NCI-H345 treated with DMSO at 0.1 percent for 48 hours (cell line): Measurements from ENCODE around the gene SORT1.

Experiments
- DNase-seq: peaks from one replicate; lab custom pipeline; 2025; ENCODE audit not compliant: unreplicated experiment; lab: John Stamatoyannopoulos, UW

Gene SORT1

DNA sequence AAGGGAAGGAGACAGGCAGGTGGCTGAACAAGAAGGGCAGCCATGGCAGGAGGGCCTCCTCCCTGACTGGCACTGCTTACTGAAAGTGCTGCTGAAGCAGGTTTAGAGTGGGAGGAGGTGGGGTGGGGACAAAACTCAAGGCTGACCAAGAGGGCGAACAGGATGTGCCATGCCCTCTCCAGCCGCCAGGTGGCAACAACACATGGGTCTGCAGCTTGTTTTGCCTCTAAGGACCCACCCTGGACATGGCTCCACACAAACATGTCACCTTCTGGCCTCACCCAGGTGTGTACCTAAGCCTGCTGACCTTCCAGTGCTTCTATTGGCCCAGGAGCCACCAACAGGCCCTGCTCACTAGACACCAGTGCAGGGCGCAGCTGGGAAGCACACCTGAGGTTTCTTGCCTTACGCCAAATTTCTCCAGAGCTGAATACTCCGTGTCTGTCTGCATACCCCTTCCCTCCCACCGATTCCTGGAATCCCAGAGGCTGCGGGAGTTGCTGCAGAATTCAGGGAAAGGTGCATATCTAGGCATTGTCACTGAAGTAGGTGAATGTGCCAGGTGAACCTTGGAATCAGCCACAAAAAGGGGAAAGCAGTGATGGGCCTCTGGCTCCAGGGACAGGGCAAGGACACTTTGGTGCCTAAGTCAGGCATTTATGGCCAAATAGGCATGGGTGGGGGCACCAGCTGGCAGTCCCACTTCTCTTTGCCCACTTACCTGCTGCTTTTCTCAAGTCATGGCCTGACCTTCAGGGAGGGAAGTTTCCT lies 120.1 kb downstream of the SORT1 start:
- DNase-seq = peak; percentile 30

DNA sequence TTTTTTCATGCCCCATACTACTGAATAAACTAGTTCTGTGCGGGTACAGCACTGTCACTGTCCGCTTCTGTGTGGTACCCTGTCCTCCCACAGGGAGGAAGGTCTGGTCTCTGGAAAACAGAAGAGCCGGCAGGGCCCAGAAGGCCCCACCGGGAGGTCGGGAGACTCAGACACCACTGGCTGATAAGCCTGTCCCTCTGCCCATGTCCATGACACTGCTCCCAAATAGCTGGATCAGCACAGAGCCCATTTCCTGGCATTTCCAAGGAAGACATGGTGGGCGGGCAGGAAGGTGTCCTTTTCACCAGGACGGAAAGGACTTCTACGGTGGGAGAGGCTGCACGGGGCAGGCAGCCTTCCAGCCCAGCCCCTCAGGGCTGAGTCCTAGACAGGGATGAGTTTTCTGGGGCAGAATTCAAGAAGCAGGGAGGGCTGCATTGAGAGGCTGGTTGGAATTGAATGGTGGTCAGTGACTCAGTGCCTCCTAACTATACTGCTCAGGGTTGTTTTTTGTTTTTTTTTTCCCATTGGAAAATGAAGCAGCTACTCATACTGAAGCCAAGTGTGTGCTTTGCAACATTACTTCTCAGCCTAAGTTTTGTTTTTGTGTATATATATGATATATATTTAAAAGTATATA lies 121.9 kb downstream of the SORT1 start:
- DNase-seq = no peak

DNA sequence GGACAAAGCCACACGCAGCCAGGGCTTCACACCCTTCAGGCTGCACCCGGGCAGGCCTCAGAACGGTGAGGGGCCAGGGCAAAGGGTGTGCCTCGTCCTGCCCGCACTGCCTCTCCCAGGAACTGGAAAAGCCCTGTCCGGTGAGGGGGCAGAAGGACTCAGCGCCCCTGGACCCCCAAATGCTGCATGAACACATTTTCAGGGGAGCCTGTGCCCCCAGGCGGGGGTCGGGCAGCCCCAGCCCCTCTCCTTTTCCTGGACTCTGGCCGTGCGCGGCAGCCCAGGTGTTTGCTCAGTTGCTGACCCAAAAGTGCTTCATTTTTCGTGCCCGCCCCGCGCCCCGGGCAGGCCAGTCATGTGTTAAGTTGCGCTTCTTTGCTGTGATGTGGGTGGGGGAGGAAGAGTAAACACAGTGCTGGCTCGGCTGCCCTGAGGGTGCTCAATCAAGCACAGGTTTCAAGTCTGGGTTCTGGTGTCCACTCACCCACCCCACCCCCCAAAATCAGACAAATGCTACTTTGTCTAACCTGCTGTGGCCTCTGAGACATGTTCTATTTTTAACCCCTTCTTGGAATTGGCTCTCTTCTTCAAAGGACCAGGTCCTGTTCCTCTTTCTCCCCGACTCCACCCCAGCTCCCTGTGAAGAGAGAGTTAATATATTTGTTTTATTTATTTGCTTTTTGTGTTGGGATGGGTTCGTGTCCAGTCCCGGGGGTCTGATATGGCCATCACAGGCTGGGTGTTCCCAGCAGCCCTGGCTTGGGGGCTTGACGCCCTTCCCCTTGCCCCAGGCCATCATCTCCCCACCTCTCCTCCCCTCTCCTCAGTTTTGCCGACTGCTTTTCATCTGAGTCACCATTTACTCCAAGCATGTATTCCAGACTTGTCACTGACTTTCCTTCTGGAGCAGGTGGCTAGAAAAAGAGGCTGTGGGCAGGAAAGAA lies 122.9 kb downstream of the SORT1 start:
- DNase-seq = peak; percentile 22

DNA sequence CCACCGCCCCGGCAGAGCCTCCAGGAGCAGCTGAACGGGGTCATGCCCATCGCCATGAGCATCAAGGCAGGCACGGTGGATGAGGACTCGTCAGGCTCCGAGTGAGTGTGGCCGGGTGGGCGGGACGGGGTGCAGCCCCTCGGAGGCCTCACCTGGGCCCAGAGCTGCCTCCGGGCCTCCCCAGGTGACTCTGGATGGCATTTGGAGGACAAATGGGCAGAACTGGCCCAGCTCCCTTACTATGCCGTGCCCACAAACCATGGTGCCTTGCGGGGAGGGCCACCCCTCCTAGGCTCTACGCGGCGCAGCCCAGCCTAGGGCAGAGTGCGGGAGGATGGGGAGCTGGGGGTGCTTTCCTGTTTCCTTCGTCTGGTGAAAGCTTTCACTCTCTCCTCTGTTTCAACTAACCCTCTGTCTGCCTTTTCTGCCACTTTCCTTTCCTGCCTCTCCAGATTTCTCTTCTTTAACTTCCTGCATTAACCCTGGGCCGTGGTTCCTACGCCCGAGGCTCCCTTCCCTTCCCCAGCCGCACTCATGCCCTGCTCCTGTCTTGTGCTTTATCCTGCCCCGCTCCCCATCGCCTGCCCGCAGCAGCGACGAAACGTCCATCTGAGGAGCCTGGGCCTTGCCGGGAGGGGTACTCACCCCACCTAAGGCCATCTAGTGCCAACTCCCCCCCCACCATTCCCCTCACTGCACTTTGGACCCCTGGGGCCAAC lies 124.0 kb downstream of the SORT1 start:
- no peak for DNase-seq

DNA sequence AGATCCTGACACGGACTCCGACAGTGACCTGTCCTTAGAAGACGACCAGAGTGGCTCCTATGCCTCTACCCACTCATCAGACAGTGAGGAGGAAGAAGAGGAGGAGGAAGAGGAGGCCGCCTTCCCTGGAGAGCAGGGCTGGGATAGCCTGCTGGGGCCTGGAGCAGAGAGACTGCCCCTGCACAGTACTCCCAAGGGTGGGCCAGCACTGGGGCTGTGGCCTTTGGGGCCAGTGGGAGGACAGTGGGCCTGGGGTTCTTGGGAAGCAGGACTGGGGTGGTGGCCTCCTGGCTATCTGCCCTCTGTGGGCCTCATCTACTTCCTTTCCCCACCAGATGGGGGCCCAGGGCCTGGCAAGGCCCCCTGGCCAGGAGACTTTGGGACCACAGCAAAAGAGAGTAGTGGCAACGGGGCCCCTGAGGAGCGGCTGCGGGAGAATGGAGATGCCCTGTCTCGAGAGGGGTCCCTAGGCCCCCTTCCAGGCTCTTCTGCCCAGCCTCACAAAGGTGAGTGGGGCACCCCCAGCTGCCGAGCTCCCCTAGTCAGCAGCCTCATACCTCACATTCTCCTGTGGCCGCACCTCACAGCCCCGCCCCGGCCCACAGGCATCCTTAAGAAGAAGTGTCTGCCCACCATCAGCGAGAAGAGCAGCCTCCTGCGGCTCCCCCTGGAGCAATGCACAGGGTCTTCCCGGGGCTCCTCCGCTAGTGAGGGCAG lies 124.7 kb downstream of the SORT1 start:
- no peak for DNase-seq

DNA sequence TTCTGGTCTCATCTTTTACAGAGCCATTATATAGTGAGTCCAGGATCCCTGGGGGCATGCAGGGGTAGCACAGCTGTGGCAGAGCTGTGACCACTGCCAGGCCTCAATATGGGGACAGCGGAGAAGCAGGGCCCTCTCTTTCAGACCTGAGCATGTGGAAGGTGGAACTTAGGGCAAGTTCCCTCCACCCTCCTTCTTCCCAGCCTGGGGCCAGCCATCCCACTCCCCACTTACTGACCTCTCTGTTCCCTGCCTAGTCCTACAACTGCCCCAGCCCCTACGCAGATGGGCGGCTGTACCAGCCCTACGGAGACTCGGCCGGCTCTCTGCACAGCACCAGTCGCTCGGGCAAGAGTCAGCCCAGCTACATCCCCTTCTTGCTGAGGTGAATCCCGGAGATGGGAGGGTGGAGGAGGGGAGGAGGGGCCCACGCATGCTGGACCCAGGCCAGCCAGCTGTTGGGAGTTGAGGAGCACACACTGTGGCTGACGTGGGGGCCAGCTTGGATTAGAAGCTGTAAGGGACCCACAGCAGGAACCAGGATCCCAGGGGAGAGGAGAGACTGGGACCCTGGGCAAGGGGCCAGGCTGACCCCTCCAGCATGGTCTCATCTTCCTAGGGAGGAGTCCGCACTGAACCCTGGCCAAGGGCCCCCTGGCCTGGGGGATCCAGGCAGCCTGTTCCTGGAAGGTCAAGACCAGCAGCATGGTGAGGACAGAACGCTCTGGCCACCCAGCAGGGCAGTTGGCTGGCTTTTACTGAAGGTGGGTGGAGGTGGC lies 125.5 kb downstream of the SORT1 start:
- no peak for DNase-seq

DNA sequence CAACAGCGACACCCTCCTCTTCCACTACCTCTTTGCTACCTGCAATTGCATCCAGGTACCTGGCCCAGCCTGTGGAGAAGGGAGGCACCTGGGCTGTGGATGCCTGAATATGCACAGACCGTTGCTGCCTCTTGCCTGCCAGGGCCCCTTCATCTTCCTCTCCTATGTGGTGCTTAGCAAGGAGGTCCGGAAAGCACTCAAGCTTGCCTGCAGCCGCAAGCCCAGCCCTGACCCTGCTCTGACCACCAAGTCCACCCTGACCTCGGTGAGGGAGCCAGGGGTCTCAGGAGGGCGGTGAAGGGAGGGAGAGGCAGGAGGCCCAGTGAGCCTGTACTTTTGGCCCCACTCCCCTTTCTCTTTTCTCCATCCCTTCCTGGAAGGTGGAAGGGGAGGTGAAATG lies 126.3 kb downstream of the SORT1 start:
- DNase-seq = no peak

DNA sequence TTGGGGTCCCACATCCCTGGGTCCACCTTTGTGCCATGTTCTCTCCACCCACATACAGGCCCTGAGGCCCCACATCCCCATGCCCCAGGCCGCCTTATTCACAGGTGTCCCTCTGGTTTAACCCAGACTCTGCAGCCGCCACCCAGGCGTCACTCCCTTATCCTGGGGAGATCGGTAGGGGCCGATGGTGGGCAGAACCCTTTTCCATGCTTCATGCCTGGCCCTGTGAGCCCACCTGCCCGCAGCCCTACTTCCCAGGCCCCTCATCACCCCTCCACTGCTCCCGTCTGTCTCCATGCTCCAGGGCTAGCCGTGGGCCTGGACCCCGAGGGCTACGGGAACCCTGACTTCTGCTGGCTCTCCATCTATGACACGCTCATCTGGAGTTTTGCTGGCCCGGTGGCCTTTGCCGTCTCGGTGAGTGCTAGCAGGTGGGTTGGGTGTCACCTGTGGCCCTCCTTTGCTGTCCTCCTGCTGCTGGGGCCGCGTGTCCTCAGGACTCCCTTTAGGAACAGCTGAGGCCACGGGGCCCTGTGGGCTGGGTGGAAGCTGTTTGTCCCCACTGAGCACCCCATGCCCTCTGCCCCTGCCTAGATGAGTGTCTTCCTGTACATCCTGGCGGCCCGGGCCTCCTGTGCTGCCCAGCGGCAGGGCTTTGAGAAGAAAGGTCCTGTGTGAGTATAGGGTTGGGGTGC lies 126.9 kb downstream of the SORT1 start:
- no peak for DNase-seq

DNA sequence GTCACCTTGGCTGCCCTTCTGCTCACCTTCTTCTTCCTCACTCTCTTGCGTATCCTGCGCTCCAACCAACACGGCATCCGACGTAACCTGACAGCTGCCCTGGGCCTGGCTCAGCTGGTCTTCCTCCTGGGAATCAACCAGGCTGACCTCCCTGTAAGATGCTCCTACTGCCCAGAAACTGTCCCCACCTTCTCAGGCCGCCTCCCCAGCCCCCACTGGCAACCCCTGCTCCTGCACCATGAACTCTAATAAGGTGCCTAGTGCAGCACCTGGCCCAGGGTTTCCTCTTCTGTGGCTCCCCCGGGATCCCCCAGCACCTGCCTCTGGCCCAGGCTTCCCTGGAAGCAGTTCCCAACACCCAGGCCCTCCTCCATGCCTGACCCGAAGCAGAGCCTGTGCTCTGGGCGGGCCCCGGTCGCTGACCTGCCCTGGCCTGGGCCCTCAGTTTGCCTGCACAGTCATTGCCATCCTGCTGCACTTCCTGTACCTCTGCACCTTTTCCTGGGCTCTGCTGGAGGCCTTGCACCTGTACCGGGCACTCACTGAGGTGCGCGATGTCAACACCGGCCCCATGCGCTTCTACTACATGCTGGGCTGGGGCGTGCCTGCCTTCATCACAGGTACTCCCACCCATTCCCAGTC lies 127.6 kb downstream of the SORT1 start:
- DNase-seq = no peak

DNA sequence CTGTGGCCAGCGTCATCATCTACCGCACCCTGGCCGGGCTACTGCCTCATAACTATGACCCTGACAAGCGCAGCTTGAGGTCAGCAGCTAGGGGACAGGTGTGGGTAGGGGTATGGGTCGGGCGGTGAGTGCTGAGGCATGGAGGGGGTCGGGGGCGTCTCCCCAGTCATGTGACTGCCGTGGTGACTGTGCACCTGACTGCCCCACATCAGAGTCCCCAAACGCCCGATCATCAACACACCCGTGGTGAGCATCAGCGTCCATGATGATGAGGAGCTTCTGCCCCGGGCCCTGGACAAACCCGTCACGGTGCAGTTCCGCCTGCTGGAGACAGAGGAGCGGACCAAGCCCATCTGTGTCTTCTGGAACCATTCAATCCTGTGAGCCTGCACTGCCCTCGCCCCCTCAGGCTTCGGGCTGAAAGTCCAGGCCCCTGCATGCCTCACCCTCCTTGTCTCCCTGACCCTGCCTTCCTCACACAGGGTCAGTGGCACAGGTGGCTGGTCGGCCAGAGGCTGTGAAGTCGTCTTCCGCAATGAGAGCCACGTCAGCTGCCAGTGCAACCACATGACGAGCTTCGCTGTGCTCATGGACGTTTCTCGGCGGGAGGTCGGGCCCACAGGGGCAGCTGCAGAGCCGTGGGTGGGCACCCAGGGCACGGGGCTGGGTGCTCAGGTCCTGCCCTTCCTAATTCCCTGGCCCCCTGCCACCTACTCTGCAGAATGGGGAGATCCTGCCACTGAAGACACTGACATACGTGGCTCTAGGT lies 128.3 kb downstream of the SORT1 start:
- no peak for DNase-seq

DNA sequence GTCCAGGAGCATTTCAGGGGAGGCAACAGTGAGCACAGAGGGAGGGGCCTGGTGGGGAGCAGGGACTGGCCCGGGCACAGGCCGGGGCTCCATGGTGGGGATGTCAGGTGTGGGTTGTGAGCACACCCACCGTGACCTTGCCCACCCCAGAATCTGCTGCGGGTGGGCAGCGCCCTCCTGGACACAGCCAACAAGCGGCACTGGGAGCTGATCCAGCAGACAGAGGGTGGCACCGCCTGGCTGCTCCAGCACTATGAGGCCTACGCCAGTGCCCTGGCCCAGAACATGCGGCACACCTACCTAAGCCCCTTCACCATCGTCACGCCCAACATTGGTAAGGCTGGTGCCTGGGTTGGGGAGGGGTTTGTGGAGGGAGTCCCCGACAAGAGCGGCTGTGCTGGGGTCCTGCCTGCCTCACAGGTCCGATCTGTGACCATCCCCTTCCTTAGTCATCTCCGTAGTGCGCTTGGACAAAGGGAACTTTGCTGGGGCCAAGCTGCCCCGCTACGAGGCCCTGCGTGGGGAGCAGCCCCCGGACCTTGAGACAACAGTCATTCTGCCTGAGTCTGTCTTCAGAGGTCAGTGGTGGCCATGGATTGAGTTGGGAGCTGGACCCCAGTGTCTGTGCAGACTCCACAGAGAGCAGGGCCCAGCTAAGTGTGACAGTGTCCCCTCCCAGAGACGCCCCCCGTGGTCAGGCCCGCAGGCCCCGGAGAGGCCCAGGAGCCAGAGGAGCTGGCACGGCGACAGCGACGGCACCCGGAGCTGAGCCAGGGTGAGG lies 129.1 kb downstream of the SORT1 start:
- no peak for DNase-seq

DNA sequence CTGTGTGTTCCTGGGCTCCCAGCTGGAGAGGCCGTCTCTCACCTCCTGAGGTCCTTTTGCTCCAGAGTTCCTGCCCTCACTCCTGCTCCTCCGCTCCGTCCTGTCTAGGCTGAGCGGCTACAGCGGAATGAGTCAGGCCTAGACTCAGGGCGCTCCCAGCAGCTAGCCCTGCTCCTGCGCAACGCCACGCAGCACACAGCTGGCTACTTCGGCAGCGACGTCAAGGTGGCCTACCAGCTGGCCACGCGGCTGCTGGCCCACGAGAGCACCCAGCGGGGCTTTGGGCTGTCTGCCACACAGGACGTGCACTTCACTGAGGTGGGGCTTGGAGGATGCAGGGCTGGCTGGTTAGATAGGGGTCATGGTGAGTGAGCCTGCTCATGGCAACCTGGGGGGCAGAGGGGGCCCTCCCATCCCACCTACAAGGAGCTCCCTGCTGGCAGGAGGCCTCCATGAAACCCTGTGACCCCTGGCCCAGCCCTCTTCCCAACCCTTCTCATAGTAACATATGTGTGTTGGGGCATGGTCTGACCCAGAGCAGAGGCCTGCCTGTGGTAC lies 129.9 kb downstream of the SORT1 start:
- no peak for DNase-seq

DNA sequence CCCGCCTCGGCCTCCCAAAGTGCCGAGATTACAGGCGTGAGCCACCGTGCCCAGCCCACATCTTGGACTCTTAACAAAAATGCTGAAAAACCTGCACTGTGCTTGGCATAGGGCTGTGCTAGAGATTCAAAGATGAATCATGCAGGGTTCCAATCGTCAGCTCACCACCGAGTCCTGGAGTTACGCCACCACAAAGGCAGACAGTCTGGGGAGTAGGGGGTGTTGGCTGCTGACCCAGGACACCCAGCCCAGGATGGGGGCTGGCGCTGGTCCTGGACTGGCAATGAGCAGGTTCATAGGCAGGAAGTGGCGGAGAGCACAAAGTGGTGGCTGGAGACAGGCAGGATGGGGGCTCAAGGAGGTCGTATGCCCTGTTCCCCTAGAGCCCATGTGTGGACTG lies 130.8 kb downstream of the SORT1 start:
- DNase-seq = no peak

DNA sequence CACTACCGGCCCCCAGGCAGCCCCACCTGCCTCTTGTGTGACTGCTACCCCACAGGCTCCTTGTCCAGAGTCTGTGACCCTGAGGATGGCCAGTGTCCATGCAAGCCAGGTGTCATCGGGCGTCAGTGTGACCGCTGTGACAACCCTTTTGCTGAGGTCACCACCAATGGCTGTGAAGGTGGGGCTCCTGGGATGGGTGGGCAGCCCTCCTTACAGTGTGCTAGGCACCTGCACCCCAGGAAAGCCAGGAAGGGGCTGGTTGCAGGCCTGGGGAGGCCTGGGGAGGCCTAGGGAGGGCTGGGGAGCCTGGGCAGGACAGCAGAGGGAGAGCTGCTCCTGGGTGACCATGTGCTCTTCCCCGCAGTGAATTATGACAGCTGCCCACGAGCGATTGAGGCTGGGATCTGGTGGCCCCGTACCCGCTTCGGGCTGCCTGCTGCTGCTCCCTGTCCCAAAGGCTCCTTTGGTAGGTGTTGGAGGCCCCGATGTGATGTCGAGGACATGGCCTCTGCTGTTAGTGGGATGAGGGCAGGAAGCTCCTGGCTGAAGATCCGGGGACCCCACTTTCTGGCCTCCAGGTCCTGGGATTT lies 131.9 kb downstream of the SORT1 start:
- DNase-seq = no peak

DNA sequence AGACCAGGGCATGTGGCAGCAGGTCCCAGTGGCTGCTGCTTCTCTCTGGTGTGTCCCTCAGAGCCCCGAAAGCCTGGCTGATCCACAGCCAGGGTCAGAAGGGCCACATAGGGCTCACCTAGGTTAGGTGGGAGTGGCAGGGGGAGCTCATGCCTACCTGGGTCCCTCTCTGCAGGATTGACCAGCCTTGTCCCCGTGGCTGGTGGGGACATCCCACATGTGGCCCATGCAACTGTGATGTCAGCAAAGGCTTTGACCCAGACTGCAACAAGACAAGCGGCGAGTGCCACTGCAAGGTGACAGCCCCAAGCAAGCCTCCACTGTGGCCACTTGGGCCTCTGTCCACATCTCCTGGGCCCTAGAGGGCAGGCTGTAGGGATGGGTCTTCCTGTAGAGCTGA lies 132.7 kb downstream of the SORT1 start:
- DNase-seq = no peak

DNA sequence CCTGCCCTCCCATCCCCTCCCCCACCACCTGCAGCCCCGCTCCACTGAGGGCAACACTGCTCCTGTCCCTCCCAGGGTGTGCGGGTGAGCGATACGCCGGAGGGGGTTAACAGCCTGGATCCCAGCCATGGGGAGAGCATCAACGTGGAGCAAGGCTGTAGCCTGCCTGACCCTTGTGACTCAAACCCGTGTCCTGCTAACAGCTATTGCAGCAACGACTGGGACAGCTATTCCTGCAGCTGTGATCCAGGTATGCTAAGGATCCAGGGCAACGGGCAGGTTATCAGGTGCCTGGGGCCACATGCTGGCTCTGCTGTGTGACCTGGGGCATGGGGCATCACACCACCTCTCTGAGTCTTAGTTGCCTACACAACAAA lies 133.4 kb downstream of the SORT1 start:
- no peak for DNase-seq
